ENCODE results near the gene KCNIP1. TPM values are rescaled to one million over a fixed set of nuclear protein-coding genes. Genes with fewer than 3 reads are reported as not detected.
"Not testable (repeated sequence)": the region's sequence is repeated elsewhere in the genome, so short reads cannot be mapped to it uniquely, and the experiment has no call there.

The KCNIP1 gene
- total RNA-seq, 1 donor: not detected

DNA sequence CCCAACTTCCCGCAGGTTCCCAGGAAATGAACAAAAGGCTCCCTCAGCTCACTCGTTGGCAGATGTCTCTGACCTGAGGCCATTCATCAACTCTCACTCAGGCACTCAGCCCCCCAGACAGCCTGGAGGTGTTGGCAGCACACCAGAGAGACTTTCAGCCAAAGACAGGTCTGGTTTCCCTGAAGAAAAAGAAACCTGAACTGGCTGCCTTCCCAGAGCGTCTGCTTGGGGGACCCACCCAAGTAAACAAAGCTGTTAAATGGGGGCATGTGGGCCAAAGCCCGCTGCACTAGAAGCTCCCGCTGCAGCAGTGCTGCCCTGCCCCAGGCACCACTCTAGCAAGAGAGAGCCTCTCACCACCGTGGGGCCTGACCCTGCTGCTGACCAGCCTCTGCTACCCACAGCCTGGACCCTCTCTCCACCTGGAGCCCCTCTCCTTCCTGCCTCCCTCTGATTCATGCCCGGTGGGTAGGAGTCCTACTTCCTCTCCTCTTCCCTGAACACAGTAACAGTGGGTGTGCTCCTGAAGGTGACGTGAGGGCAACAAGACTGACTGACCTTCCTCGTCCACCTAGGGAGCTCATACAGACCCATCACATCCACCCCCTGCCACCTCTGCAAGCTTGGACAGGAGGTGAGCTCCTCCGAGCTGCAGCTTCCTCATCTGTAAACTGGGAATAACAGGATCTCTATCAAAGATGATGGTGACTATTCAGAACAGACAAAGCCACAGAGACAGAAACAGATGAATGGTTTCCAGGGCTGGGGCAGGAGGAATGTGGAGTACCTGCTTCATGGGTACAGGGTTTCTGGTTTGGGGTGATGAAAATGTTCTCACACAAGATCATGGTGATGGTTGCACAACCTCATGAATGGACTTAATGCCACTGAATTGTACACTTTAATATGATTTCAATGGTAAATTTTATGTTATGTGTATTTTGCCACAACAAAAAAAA is 248.7 kb downstream of the KCNIP1 start:
- Histone ChIP-seq H3K27me3 (ENCODE audit: insufficient read depth, low read length) (peaks cover 10% of the 10 kb centered on the region), H3K4me1 (ENCODE audit: insufficient read depth, low read length) (peaks cover 6% of the 10 kb centered on the region), H3K4me3 (ENCODE audit: insufficient read depth, low read length) (no peak overlapping the region), H3K36me3 (ENCODE audit: insufficient read depth, low read length) (no peaks in the 10 kb centered on the region), H2AFZ (ENCODE audit: low read length) (no peak overlapping the region), H4K20me1 (ENCODE audit: insufficient read depth, low read length) (no peaks in the 10 kb centered on the region), H3K4me2 (ENCODE audit: insufficient read depth, low read length) (no peak overlapping the region), H3K9me3 (ENCODE audit: low read depth, low read length) (no peaks in the 10 kb centered on the region), H3K79me2 (ENCODE audit: insufficient read depth, low read length) (no peaks in the 10 kb centered on the region), H3K27ac (ENCODE audit: low read depth, low read length) (no peak overlapping the region)
- TF ChIP-seq, protein P1, sequence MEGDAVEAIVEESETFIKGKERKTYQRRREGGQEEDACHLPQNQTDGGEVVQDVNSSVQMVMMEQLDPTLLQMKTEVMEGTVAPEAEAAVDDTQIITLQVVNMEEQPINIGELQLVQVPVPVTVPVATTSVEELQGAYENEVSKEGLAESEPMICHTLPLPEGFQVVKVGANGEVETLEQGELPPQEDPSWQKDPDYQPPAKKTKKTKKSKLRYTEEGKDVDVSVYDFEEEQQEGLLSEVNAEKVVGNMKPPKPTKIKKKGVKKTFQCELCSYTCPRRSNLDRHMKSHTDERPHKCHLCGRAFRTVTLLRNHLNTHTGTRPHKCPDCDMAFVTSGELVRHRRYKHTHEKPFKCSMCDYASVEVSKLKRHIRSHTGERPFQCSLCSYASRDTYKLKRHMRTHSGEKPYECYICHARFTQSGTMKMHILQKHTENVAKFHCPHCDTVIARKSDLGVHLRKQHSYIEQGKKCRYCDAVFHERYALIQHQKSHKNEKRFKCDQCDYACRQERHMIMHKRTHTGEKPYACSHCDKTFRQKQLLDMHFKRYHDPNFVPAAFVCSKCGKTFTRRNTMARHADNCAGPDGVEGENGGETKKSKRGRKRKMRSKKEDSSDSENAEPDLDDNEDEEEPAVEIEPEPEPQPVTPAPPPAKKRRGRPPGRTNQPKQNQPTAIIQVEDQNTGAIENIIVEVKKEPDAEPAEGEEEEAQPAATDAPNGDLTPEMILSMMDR (IDR thresholded peaks at IDR 0.05; ENCODE audit: extremely low read depth, low read depth, low read length): no peak
- no peak for DNase-seq (ENCODE audit: insufficient read length, low spot score, missing footprints)

DNA sequence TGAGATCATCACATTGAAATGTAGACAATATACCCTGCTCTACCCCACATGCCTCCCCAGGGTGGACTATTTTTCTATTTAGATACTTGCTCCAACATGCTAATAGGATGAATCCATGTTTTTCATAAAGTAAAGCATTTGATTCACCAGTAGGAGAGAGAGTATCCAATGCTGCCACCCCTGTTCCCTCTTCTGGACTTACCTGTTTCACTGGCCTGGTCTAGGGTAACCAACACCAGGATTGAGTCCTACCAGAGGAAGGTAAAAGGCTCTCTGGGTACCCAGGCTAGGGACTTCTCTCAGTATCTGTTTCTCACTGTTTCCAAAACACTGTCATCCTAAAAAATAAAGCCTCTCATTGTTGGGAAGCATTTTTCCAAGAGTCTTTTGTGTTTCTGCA is 249.5 kb downstream of the KCNIP1 start:
- Histone ChIP-seq H3K9me3 (ENCODE audit: low read depth, low read length) (no peaks in the 10 kb centered on the region), H3K27me3 (ENCODE audit: insufficient read depth, low read length) (peaks cover 10% of the 10 kb centered on the region), H3K36me3 (ENCODE audit: insufficient read depth, low read length) (no peaks in the 10 kb centered on the region), H3K4me3 (ENCODE audit: insufficient read depth, low read length) (no peak overlapping the region), H3K4me1 (ENCODE audit: insufficient read depth, low read length) (peaks cover 6% of the 10 kb centered on the region), H2AFZ (ENCODE audit: low read length) (no peak overlapping the region), H3K27ac (ENCODE audit: low read depth, low read length) (no peak overlapping the region), H4K20me1 (ENCODE audit: insufficient read depth, low read length) (no peaks in the 10 kb centered on the region), H3K4me2 (ENCODE audit: insufficient read depth, low read length) (no peak overlapping the region), H3K79me2 (ENCODE audit: insufficient read depth, low read length) (no peaks in the 10 kb centered on the region)
- TF ChIP-seq, protein P1 (IDR thresholded peaks at IDR 0.05; ENCODE audit: extremely low read depth, low read depth, low read length): no peak
- no peak for DNase-seq (ENCODE audit: insufficient read length, low spot score, missing footprints)

DNA sequence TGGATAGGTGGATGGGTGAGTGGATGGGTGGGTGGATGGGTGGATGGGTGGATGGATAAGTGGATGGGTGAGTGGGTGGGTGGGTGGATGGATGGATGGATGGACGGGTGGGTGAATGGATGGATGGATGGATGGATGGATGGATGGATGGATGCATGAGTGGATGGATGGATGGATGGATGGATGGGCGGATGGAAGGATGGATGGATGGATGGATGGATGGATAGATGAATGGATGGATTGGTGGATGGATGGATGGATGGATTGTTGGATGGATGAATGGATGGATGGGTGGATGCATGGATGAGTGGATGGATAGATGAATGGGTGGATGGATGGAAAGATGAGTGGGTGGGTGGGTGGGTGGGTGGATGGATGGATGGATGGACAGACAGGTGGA is 250.7 kb downstream of the KCNIP1 start:
- H4K20me1 ChIP-seq (ENCODE audit: insufficient read depth, low read length); H3K4me2 ChIP-seq (ENCODE audit: insufficient read depth, low read length); H3K27me3 ChIP-seq (ENCODE audit: insufficient read depth, low read length); DNase-seq (ENCODE audit: insufficient read length, low spot score, missing footprints); H3K79me2 ChIP-seq (ENCODE audit: insufficient read depth, low read length); H3K4me3 ChIP-seq (ENCODE audit: insufficient read depth, low read length); H3K9me3 ChIP-seq (ENCODE audit: low read depth, low read length); H3K27ac ChIP-seq (ENCODE audit: low read depth, low read length); H2AFZ ChIP-seq (ENCODE audit: low read length); H3K36me3 ChIP-seq (ENCODE audit: insufficient read depth, low read length); H3K4me1 ChIP-seq (ENCODE audit: insufficient read depth, low read length): not testable (repeated sequence)

DNA sequence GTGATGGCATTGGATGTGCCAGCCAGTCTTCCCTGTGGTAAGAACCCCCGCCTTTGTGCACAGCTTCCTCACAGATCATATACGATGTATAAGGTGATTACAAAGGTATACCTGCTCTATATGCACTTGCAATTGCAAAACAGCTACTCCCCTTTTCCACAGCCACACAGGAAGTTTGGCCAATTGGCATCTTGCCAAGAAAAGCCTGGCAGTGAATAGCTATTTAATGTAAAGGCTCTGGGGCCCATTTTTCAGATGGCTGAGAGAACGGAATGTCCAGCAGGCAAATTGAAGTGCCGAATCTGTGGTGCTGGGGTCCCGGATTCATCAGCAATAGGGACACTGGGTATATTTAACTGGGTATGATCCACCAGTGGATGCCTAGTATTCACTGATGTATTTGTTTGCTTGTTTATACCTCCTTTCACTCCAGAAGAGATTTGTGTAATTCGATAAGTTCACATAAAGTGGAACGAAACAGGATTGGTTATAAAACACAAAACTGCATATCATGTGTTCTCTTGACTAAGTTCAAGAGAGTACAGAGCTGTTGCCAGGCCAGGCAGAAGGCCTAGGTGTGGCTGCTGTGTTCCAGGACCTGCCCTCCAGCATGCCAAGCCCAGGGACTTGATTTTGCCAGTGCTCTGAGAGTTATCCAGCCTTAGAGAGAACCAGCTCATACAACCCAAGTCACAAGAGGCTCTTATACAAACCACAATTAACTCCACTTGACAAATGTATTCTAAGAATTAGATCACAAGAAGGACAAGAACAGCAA is 252.0 kb downstream of the KCNIP1 start:
- Histone ChIP-seq H3K4me3 (ENCODE audit: insufficient read depth, low read length) (no peak overlapping the region), H3K4me2 (ENCODE audit: insufficient read depth, low read length) (no peak overlapping the region), H3K27ac (ENCODE audit: low read depth, low read length) (no peak overlapping the region), H3K9me3 (ENCODE audit: low read depth, low read length) (no peaks in the 10 kb centered on the region), H3K4me1 (ENCODE audit: insufficient read depth, low read length) (peaks cover 6% of the 10 kb centered on the region), H4K20me1 (ENCODE audit: insufficient read depth, low read length) (no peaks in the 10 kb centered on the region), H3K79me2 (ENCODE audit: insufficient read depth, low read length) (no peaks in the 10 kb centered on the region), H2AFZ (ENCODE audit: low read length) (no peak overlapping the region), H3K27me3 (ENCODE audit: insufficient read depth, low read length) (peaks cover 5% of the 10 kb centered on the region), H3K36me3 (ENCODE audit: insufficient read depth, low read length) (no peaks in the 10 kb centered on the region)
- DNase-seq (ENCODE audit: insufficient read length, low spot score, missing footprints): no peak
- TF ChIP-seq, protein P1 (IDR thresholded peaks at IDR 0.05; ENCODE audit: extremely low read depth, low read depth, low read length): no peak

Measured in osteoblast (primary cell).